Effector memory CD4-positive, alpha-beta T cell (primary cell): Measurements from ENCODE around the gene GJE1.

Source experiments
- DNase-seq, 3 donors: peaks; one replicate each; pipeline ENCODE4 v3.0.0-alpha.2; 2020
- H3K27ac ChIP-seq: 2 replicates; pipeline ENCODE4 v1.7.0; 2013; ENCODE audit warnings: mild to moderate bottlenecking, low read length, moderate library complexity; ENCODE audit not compliant: insufficient read depth, poor library complexity, severe bottlenecking
- H3K27me3 ChIP-seq: replicated peaks from 2 replicates; pipeline ENCODE4 v1.7.0; 2013; ENCODE audit warnings: mild to moderate bottlenecking, low read length; ENCODE audit not compliant: insufficient read depth, control insufficient read depth, poor library complexity, severe bottlenecking
- H3K36me3 ChIP-seq: 2 replicates; pipeline ENCODE4 v1.7.0; 2013; ENCODE audit warnings: mild to moderate bottlenecking, low read length, moderate library complexity; ENCODE audit not compliant: control insufficient read depth, insufficient read depth
- H3K4me1 ChIP-seq: 2 replicates; pipeline ENCODE4 v1.7.0; 2013; ENCODE audit warnings: low read length, mild to moderate bottlenecking; ENCODE audit not compliant: control insufficient read depth, insufficient read depth, poor library complexity, severe bottlenecking
- H3K4me3 ChIP-seq: 2 replicates; pipeline ENCODE4 v1.7.0; 2013; ENCODE audit warnings: low read length, low read depth, mild to moderate bottlenecking; ENCODE audit not compliant: insufficient read depth, poor library complexity, severe bottlenecking
- H3K9me3 ChIP-seq: 2 replicates; pipeline ENCODE4 v1.7.0; 2013; ENCODE audit warnings: mild to moderate bottlenecking, low read length, moderate library complexity; ENCODE audit not compliant: control insufficient read depth

GJE1 gene

GRCh38 chr6:142184307-142184706, 51.6 kb downstream of the GJE1 start:
- H3K27ac ChIP-seq: no peak overlapping the region
- no peaks in the 10 kb centered on the region for H3K27me3 ChIP-seq
- H3K4me3 ChIP-seq: no peak overlapping the region
- no peaks in the 10 kb centered on the region for H3K9me3 ChIP-seq
- no peaks in the 10 kb centered on the region for H3K4me1 ChIP-seq
- H3K36me3 ChIP-seq: peaks cover 1% of the 10 kb centered on the region
- DNase-seq: no peak
